ENCODE measurements around the gene COMMD9.
A peak's percentile ranks its signal among the peaks of the same experiment; 100 is the strongest.

COMMD9 gene

GRCh38 chr11:36296884-36297543 lies 7.8 kb upstream of the COMMD9 start:
- TF ChIP-seq CTCF (IDR thresholded peaks at IDR 0.05; ENCODE audit: extremely low read depth, insufficient read depth, missing control alignments) = no peak
- in situ Hi-C loops (cut with MboI; ENCODE audit: low pct_unique_long_range_greater_than_20kb, low sequenced_read_pairs, unreplicated experiment) = loop anchor here (10.0 kb wide), 1 partner anchor 178 kb away; no protein-coding TSS in a partner anchor
- DNase-seq (ENCODE audit: low spot score) = no peak

GRCh38 chr11:36295926-36296325 lies 6.7 kb upstream of the COMMD9 start, which contains the start of gene PRR5L:
PRR5L (plus strand) TSS chr11:36296288; CDS start chr11:36401122, 104,834 bp downstream.
- DNase-seq (ENCODE audit: low spot score) = no peak
- no peak for TF ChIP-seq CTCF (IDR thresholded peaks at IDR 0.05; ENCODE audit: extremely low read depth, insufficient read depth, missing control alignments)
- in situ Hi-C loops (cut with MboI; ENCODE audit: low pct_unique_long_range_greater_than_20kb, low sequenced_read_pairs, unreplicated experiment) = loop anchor here (10.0 kb wide), 1 partner anchor 179 kb away; no protein-coding TSS in a partner anchor

GRCh38 chr11:36292311-36292722 lies 3.1 kb upstream of the COMMD9 start:
- TF ChIP-seq CTCF (IDR thresholded peaks at IDR 0.05; ENCODE audit: extremely low read depth, insufficient read depth, missing control alignments) = peak; percentile 64
- in situ Hi-C loops (cut with MboI; ENCODE audit: low pct_unique_long_range_greater_than_20kb, low sequenced_read_pairs, unreplicated experiment) = loop anchor here (10.0 kb wide), 1 partner anchor 182 kb away; no protein-coding TSS in a partner anchor
- DNase-seq (ENCODE audit: low spot score) = peak; percentile 73

- TF ChIP-seq CTCF (IDR thresholded peaks at IDR 0.05; ENCODE audit: extremely low read depth, insufficient read depth, missing control alignments) = no peak
- no peak for DNase-seq (ENCODE audit: low spot score)
- in situ Hi-C loops (cut with MboI; ENCODE audit: low pct_unique_long_range_greater_than_20kb, low sequenced_read_pairs, unreplicated experiment) = no loop called here
Observed at GRCh38 chr11:36288442-36289225, 590 bp downstream of the COMMD9 start.

GRCh38 chr11:36282926-36283325 lies 6.3 kb downstream of the COMMD9 start:
- no peak for DNase-seq (ENCODE audit: low spot score)
- no peak for TF ChIP-seq CTCF (IDR thresholded peaks at IDR 0.05; ENCODE audit: extremely low read depth, insufficient read depth, missing control alignments)
- in situ Hi-C loops (cut with MboI; ENCODE audit: low pct_unique_long_range_greater_than_20kb, low sequenced_read_pairs, unreplicated experiment) = no loop called here

GRCh38 chr11:36281850-36282249 lies 7.4 kb downstream of the COMMD9 start:
- in situ Hi-C loops (cut with MboI; ENCODE audit: low pct_unique_long_range_greater_than_20kb, low sequenced_read_pairs, unreplicated experiment) = no loop called here
- TF ChIP-seq CTCF (IDR thresholded peaks at IDR 0.05; ENCODE audit: extremely low read depth, insufficient read depth, missing control alignments) = no peak
- DNase-seq (ENCODE audit: low spot score) = no peak
